ENCODE results near the gene EXOC3L1. TPM values are rescaled to one million over a fixed set of nuclear protein-coding genes. Genes with fewer than 3 reads are reported as not detected.

Gene EXOC3L1
- total RNA-seq, 2 donors from 2014 or later, result 0.68 to 1.5 TPM

DNA sequence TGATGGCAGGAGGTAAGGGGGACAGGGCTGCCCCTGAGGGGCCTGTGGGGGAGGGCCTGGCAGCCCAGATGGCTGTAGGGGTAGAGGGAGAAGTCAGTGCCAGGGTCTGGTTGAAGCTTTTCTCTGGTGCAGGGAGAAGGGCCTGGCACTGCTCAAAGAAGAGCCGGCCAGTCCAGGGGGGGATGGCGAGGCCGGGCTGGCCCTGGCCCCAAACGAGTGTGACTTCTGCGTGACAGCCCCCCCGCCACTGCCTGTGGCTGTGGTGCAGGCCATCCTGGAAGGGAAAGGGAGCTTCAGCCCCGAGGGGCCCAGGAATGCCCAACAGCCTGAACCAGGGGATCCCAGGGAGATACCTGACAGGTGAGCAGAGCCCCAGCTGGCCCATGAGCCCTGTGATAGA is 22.3 kb downstream of the EXOC3L1 start:
- Histone ChIP-seq H3K4me3 (no peak overlapping the region), H3K27ac (no peak overlapping the region), H3K4me1 (ENCODE audit: control insufficient read depth in 1 of 2, low read depth in 2 of 2) (peaks cover 35 to 59% of the 10 kb centered on the region in 2 donors), H3K27me3 (replicated peaks; ENCODE audit: insufficient read depth) (no peaks in the 10 kb centered on the region), H3K9me3 (no peaks in the 10 kb centered on the region), H3K36me3 (no peaks in the 10 kb centered on the region)
- DNase-seq (ENCODE audit: low spot score), result no peak
- no peak for ATAC-seq (ENCODE audit: insufficient number of reproducible peaks, low FRiP score, low read depth)
- TF ChIP-seq, protein P1, sequence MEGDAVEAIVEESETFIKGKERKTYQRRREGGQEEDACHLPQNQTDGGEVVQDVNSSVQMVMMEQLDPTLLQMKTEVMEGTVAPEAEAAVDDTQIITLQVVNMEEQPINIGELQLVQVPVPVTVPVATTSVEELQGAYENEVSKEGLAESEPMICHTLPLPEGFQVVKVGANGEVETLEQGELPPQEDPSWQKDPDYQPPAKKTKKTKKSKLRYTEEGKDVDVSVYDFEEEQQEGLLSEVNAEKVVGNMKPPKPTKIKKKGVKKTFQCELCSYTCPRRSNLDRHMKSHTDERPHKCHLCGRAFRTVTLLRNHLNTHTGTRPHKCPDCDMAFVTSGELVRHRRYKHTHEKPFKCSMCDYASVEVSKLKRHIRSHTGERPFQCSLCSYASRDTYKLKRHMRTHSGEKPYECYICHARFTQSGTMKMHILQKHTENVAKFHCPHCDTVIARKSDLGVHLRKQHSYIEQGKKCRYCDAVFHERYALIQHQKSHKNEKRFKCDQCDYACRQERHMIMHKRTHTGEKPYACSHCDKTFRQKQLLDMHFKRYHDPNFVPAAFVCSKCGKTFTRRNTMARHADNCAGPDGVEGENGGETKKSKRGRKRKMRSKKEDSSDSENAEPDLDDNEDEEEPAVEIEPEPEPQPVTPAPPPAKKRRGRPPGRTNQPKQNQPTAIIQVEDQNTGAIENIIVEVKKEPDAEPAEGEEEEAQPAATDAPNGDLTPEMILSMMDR (IDR thresholded peaks at IDR 0.05), result no peak

DNA sequence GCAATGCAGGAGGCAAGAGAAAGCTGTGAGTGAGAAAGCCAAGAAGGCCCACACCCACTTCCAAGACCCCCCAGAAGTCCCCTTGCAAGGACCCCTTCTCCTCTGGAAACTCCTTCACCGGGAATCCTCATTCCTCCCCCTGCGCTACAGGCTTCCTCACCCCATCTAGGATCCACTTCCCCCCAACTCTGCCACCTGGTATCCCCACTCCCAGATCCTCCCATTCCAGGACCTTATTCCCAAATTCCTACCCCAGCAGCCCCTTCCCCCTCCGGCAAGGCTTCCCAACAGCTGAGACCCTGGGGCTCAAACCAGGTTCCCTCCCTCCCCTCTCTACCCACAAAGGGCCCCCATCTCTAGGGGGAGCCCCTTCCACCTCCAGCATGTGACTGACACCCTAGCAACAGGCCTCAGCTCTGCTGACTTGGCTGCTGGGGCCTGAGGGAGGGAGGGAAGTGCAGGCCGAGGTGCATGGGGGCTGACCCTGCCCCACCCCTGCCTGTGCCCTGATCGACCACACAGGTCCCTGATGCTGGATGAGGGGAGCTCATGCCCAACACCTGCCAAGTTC is 23.3 kb downstream of the EXOC3L1 start:
- Histone ChIP-seq H3K4me1 (ENCODE audit: control insufficient read depth in 1 of 2, low read depth in 2 of 2) (peaks cover 35 to 66% of the 10 kb centered on the region in 2 donors), H3K27ac (no peak overlapping the region)

DNA sequence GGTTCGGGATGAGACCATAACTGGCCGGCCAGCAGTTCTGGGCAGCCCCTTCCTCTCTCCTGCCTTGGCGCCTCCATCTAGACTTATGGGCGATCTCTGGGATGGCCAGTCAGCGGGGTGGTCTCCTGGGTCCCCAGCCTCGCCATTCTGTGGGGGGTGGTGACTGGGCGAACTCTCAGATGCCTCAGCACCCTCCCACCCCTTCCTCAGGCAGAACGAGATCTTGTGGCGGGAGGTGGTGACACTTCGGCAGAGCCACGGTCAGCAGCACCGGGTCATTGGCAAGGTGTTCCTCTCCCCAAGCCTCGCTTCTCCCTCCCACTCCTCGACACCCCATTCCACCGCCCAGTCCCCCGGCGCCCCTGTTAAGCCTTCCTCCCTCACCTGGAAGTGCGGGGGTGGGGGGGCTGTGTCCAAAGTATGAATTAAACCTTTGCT is 23.8 kb downstream of the EXOC3L1 start:
- Histone ChIP-seq H3K36me3 (no peaks in the 10 kb centered on the region), H3K27ac (no peak overlapping the region), H3K27me3 (replicated peaks; ENCODE audit: insufficient read depth) (no peaks in the 10 kb centered on the region), H3K9me3 (no peaks in the 10 kb centered on the region), H3K4me1 (ENCODE audit: control insufficient read depth in 1 of 2, low read depth in 2 of 2) (peaks cover 38 to 66% of the 10 kb centered on the region in 2 donors), H3K4me3 (no peak overlapping the region)
- DNase-seq (ENCODE audit: low spot score) (no peak), ATAC-seq (ENCODE audit: insufficient number of reproducible peaks, low FRiP score, low read depth) (no peak)
- TF ChIP-seq, protein P1 (IDR thresholded peaks at IDR 0.05), result no peak

More for the DNA sequence above, 23.3 kb downstream of the EXOC3L1 start:
- Histone ChIP-seq H3K9me3 (no peaks in the 10 kb centered on the region), H3K36me3 (no peaks in the 10 kb centered on the region), H3K27me3 (replicated peaks; ENCODE audit: insufficient read depth) (no peaks in the 10 kb centered on the region), H3K4me3 (no peak overlapping the region)
- ATAC-seq (ENCODE audit: insufficient number of reproducible peaks, low FRiP score, low read depth), result no peak
- DNase-seq (ENCODE audit: low spot score), result no peak
- TF ChIP-seq, protein P1 (IDR thresholded peaks at IDR 0.05), result no peak

DNA sequence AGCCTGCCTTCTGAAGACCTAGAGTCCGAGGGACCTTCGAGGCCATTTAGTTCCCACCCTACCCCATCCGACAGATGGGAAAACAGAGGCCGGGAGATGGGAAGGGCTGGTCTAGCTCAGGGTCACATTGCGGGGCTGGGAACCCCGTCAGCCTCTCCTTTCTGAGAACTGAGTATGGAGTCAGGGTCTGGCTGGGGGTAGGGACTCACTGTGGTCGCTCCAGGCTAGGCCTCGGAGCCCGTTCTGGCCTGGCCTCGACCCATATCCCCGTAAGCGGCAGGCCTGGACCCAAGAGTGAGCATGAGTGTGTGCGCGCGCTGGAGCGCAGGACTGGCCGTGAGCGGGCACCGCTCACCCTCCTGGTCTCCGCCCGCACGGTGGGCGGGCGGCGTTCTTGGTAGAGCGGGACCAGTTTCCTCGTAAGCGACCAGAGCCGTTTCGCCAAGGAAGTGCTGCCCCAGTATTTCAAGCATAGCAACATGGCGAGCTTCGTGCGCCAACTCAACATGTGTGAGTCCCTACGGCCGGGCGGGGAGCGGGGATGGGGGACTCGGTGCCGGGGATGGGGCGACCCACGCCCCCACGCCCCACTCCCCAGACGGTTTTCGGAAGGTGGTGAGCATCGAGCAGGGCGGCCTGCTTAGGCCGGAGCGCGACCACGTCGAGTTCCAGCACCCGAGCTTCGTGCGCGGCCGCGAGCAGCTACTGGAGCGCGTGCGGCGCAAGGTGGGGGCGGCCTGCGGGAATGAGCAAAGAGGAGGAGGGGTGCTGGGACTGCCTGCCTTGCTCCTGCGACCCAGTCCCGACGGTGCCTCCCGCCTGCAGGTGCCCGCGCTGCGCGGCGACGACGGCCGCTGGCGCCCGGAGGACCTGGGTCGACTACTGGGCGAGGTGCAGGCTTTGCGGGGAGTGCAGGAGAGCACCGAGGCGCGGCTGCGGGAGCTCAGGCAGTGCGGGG is 24.5 kb downstream of the EXOC3L1 start:
- Histone ChIP-seq H3K36me3 (no peaks in the 10 kb centered on the region), H3K27ac (peak overlapping the region in 1 of 2 donors; percentile 77), H3K27me3 (replicated peaks; ENCODE audit: insufficient read depth) (no peaks in the 10 kb centered on the region), H3K4me1 (ENCODE audit: control insufficient read depth in 1 of 2, low read depth in 2 of 2) (peaks cover 39 to 64% of the 10 kb centered on the region in 2 donors), H3K4me3 (peak overlapping the region; percentile 75), H3K9me3 (no peaks in the 10 kb centered on the region)
- TF ChIP-seq, protein P1 (IDR thresholded peaks at IDR 0.05), result no peak
- no peak for ATAC-seq (ENCODE audit: insufficient number of reproducible peaks, low FRiP score, low read depth)
- no peak for DNase-seq (ENCODE audit: low spot score)

DNA sequence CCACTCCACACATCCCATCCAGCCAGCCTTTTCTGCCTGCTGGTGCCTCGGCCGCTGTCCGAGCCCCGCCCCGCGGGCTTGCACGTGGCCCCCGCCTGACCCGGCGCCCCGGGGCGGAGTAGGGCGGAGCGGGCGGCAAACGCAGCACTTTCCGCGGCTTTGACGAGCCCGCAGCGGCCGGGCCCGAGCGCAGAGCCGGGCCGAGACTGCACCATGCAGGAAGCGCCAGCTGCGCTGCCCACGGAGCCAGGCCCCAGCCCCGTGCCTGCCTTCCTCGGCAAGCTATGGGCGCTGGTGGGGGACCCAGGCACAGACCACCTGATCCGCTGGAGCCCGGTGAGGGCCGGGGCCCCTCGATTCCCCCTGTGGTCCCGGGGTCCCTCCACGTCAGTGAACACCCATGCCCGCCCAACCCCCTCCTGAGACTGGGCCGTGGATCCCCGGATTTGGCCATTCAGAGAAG is 25.3 kb downstream of the EXOC3L1 start, which contains the start of gene HSF4:
Gene HSF4 (plus strand): TSS at position 147 of the 463 bp plus-strand sequence. CDS start 67 bp downstream, at position 214.
- Histone ChIP-seq H3K4me1 (ENCODE audit: control insufficient read depth in 1 of 2, low read depth in 2 of 2) (peaks cover 34 to 57% of the 10 kb centered on the region in 2 donors), H3K27me3 (replicated peaks; ENCODE audit: insufficient read depth) (no peaks in the 10 kb centered on the region), H3K4me3 (peak within 1 kb of the TSS; percentile 75), H3K27ac (peak within 1 kb of the TSS; percentile 77), H3K36me3 (no peaks in the 10 kb centered on the region), H3K9me3 (no peaks in the 10 kb centered on the region)
- TF ChIP-seq, protein P1 (IDR thresholded peaks at IDR 0.05), result no peak
- DNase-seq (ENCODE audit: low spot score) (no peak), ATAC-seq (ENCODE audit: insufficient number of reproducible peaks, low FRiP score, low read depth) (no peak)
